Stimulated activated CD4-positive, alpha-beta T cell treated with anti-CD3 and anti-CD28 coated beads, Interleukin-4, amount 100 ng/mL, for 48 hours (primary cell): ENCODE results near the gene SNHG17.

Source experiments
- DNase-seq, 2 donors: peaks; one replicate each; pipeline ENCODE4 v3.0.0-alpha.2; 2020; ENCODE audit warnings: low read depth in 2 of 2

Gene SNHG17

DNA sequence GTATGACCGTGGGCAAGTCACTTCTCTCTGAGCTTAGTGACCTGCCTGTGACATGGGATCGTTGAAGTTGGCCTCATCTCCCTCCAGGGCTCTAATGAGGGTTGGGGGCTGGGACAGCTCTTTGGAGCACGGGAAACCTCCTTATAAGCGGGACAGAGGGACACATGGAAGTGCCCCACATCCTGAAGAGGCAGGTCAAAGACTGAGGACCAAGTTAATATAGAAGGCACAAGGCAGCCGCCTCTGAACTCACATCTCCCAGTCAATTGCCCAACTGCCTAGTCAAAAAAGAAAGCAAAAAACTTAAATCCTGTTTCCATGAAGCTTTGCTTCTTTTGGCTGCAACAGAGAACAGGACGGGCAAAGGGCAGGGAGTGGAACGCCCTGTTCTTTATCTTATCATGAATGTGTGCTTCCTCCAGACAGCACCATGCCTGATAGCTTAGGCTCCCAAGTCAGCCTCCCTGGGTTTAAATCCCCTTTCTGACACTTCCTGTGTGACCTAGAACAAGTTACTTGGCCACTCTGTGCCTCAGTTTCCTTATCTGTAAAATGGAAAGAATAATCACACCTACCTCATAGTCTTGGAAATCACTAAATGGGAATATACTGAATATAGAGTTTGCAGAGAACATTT is 61.8 kb downstream of the SNHG17 start:
- no peak for DNase-seq

DNA sequence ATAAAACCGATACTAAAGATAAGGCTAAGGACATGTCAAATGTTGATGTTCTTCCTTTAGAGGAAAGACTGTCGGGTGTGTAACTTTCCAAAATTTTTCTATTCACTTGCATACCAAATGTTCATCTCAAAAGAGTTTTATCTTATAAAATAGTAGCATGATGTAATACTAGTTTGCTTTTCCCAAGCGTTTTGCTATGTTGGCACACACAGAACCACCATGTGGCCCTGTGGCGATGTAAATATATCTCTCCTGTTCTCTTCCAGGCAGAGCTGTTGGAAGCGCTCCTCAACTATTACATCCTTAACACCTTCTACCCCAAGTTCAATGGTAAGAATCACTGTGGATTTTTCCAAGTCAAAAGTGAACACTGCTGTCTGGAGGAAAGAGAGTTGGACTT is 62.3 kb downstream of the SNHG17 start:
- DNase-seq: no peak
